ENCODE data around the gene MED12L.

Gene MED12L

DNA sequence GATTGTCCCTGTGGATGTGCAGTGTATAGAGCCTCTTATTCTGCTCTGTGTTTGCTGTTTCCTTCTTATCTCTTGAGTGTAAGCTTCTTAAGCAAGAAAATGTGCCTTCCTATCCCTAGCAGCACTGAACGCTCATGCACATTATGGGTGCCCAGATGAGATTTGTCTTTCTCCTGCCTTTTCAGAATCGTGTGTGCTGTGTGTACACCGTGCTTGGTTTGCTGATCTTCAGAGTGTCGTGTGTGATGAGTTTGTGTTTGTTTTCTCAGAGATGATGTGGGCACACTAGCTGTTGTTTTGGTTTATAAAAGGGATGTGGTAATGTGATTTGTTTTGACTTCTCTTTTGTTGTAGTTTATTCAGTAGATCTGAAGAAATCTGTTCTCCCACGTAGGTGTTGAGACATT, 97.8 kb downstream of the MED12L start:
- no peaks in the 10 kb centered on the region for H3F3A ChIP-seq (ENCODE audit: insufficient read depth, low read length)
- H4K20me1 ChIP-seq (ENCODE audit: insufficient read depth, low read length) = no peaks in the 10 kb centered on the region
- H3K79me2 ChIP-seq (ENCODE audit: low read length) = no peaks in the 10 kb centered on the region
- H3K36me3 ChIP-seq (replicated peaks; ENCODE audit: insufficient read depth, low read length) = no peaks in the 10 kb centered on the region
- TF ChIP-seq EZH2phosphoT487 (IDR thresholded peaks at IDR 0.05; ENCODE audit: low read length) = no peak
- TF ChIP-seq EZH2 (optimal IDR thresholded peaks at IDR 0.05; ENCODE audit: low read depth, low read length) = no peak
- TF ChIP-seq CTCF (IDR thresholded peaks at IDR 0.05; ENCODE audit: low read length) = no peak
- H3K9ac ChIP-seq (ENCODE audit: low read length) = no peak overlapping the region
- no peak overlapping the region for H3K27ac ChIP-seq (ENCODE audit: low read length)
- no peaks in the 10 kb centered on the region for H3K9me3 ChIP-seq (replicated peaks; ENCODE audit: insufficient read depth, low read length)
- DNase-seq = no peak
- no peaks in the 10 kb centered on the region for H3K4me1 ChIP-seq (ENCODE audit: low read length)
- H3K27me3 ChIP-seq (replicated peaks; ENCODE audit: insufficient read depth, low read length) = no peaks in the 10 kb centered on the region
- H2AFZ ChIP-seq (ENCODE audit: low read length) = no peak overlapping the region
- H3K4me2 ChIP-seq (ENCODE audit: low read depth, low read length) = no peak overlapping the region
- no peak overlapping the region for H3K4me3 ChIP-seq (ENCODE audit: low read length)
- H3K9me2 ChIP-seq (replicated peaks; ENCODE audit: insufficient read depth, low read length) = no peaks in the 10 kb centered on the region

DNA sequence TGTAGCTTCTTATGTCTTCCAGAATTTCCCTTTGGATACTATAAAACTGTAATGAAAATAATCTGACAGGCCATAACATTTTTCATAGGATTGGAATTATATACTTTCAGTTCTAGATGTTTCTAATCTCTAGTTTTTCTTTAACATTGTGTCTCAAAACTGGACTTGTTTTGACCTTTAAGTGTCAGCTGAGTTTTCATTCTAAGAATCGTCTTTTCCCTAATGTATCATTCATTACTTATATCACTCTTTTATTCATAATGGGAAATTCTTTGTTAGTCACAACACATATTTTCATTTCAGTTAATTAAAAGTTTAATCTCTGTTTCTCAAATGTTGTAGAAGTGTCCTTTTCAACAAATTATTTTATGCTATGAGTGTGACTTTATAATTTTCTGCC, 105.6 kb downstream of the MED12L start:
- no peaks in the 10 kb centered on the region for H3K27me3 ChIP-seq (replicated peaks; ENCODE audit: insufficient read depth, low read length)
- no peak overlapping the region for H3K4me2 ChIP-seq (ENCODE audit: low read depth, low read length)
- H3K4me1 ChIP-seq (ENCODE audit: low read length) = no peaks in the 10 kb centered on the region
- H3K9ac ChIP-seq (ENCODE audit: low read length) = no peak overlapping the region
- no peaks in the 10 kb centered on the region for H3K79me2 ChIP-seq (ENCODE audit: low read length)
- no peak for TF ChIP-seq EZH2phosphoT487 (IDR thresholded peaks at IDR 0.05; ENCODE audit: low read length)
- no peak for TF ChIP-seq CTCF (IDR thresholded peaks at IDR 0.05; ENCODE audit: low read length)
- no peak for TF ChIP-seq EZH2 (optimal IDR thresholded peaks at IDR 0.05; ENCODE audit: low read depth, low read length)
- no peaks in the 10 kb centered on the region for H4K20me1 ChIP-seq (ENCODE audit: insufficient read depth, low read length)
- H2AFZ ChIP-seq (ENCODE audit: low read length) = no peak overlapping the region
- no peaks in the 10 kb centered on the region for H3K9me2 ChIP-seq (replicated peaks; ENCODE audit: insufficient read depth, low read length)
- H3K4me3 ChIP-seq (ENCODE audit: low read length) = no peak overlapping the region
- no peaks in the 10 kb centered on the region for H3K36me3 ChIP-seq (replicated peaks; ENCODE audit: insufficient read depth, low read length)
- H3K27ac ChIP-seq (ENCODE audit: low read length) = no peak overlapping the region
- DNase-seq = no peak
- no peaks in the 10 kb centered on the region for H3F3A ChIP-seq (ENCODE audit: insufficient read depth, low read length)
- no peaks in the 10 kb centered on the region for H3K9me3 ChIP-seq (replicated peaks; ENCODE audit: insufficient read depth, low read length)

GRCh38 chr3:151192545-151192944, 107.1 kb downstream of the MED12L start:
- H3K79me2 ChIP-seq (ENCODE audit: low read length) = no peaks in the 10 kb centered on the region
- no peak for DNase-seq
- H3K4me2 ChIP-seq (ENCODE audit: low read depth, low read length) = no peak overlapping the region
- H3K4me3 ChIP-seq (ENCODE audit: low read length) = no peak overlapping the region
- no peaks in the 10 kb centered on the region for H3K4me1 ChIP-seq (ENCODE audit: low read length)
- H2AFZ ChIP-seq (ENCODE audit: low read length) = no peak overlapping the region
- H3K9me3 ChIP-seq (replicated peaks; ENCODE audit: insufficient read depth, low read length) = no peaks in the 10 kb centered on the region
- no peaks in the 10 kb centered on the region for H3K9me2 ChIP-seq (replicated peaks; ENCODE audit: insufficient read depth, low read length)
- no peak overlapping the region for H3K9ac ChIP-seq (ENCODE audit: low read length)
- no peaks in the 10 kb centered on the region for H4K20me1 ChIP-seq (ENCODE audit: insufficient read depth, low read length)
- no peaks in the 10 kb centered on the region for H3K36me3 ChIP-seq (replicated peaks; ENCODE audit: insufficient read depth, low read length)
- H3K27me3 ChIP-seq (replicated peaks; ENCODE audit: insufficient read depth, low read length) = no peaks in the 10 kb centered on the region
- TF ChIP-seq CTCF (IDR thresholded peaks at IDR 0.05; ENCODE audit: low read length) = no peak
- no peak for TF ChIP-seq EZH2 (optimal IDR thresholded peaks at IDR 0.05; ENCODE audit: low read depth, low read length)
- no peak for TF ChIP-seq EZH2phosphoT487 (IDR thresholded peaks at IDR 0.05; ENCODE audit: low read length)
- H3K27ac ChIP-seq (ENCODE audit: low read length) = no peak overlapping the region
- H3F3A ChIP-seq (ENCODE audit: insufficient read depth, low read length) = no peaks in the 10 kb centered on the region
